GM12878 (cell line): Measurements from ENCODE around the gene UBE2E3. TPM values are rescaled to one million over a fixed set of nuclear protein-coding genes. Genes with fewer than 3 reads are reported as not detected.
A peak's percentile ranks its signal among the peaks of the same experiment; 100 is the strongest.

Experiments used
- ATAC-seq: fragments of 200-7000 bp; cut with Tn5 transposase; 3 replicates; pipeline ENCODE4 v1.9.1; 2020; ENCODE audit warnings: mild to moderate bottlenecking, moderate library complexity
- BruUV-seq: library from RNA; stranded (reverse); fragments of 400-500 nt; replicated peaks from 2 replicates; lab custom pipeline; 2021; lab: Mats Ljungman, UMichigan
- CTCF ChIA-PET: fragments of 300-600 bp; sonication (Branson Sonifier 250); formaldehyde crosslinking; extraction: SDS; loops from one replicate; lab custom pipeline; 2021; ENCODE audit warnings: inconsistent platforms; lab: Yijun Ruan, JAX
- POLR2A ChIA-PET: fragments of 350-600 bp; formaldehyde crosslinking; extraction: SDS; loops from one replicate; lab custom pipeline; 2021; ENCODE audit warnings: inconsistent platforms; lab: Charles Lee
- RAD21 ChIA-PET: fragments of 300-600 bp; sonication (Branson Sonifier 250); formaldehyde crosslinking; loops from one replicate; lab custom pipeline; 2023; ENCODE audit warnings: antibody characterized with exemption; ENCODE audit not compliant: unreplicated experiment; lab: Charles Lee
- SMC1A ChIA-PET: fragments of 300-600 bp; sonication (Branson Sonifier 250); formaldehyde crosslinking; loops from one replicate; lab custom pipeline; 2023; ENCODE audit not compliant: unreplicated experiment, uncharacterized antibody; lab: Charles Lee
- DNase-seq: peaks from one replicate; pipeline ENCODE4 v3.0.0-alpha.2; 2011; ENCODE audit warnings: low read depth, low spot score
- FAIRE-seq: peaks from 3 replicates; lab custom pipeline; 2011; peaks lifted over from hg19 to GRCh38; lab: Jason Lieb, UNC
- H2AFZ ChIP-seq: 2 replicates; pipeline ENCODE4 v1.6.0; 2011; ENCODE audit warnings: low read depth, low read length, control low read depth; ENCODE audit not compliant: control insufficient read depth
- H3K27ac ChIP-seq: 2 replicates; pipeline ENCODE4 v1.5.1; 2011; ENCODE audit warnings: control low read depth; ENCODE audit not compliant: control insufficient read depth, insufficient read depth
- H3K27me3 ChIP-seq, 2 experiments: replicated peaks in 1 of 2; 2 replicates each; pipeline versions ENCODE4 v1.6.0 to v1.6.1; 2011; ENCODE audit warnings: low read length in 1 of 2; ENCODE audit not compliant: control insufficient read depth in 2 of 2, insufficient read depth in 2 of 2
- H3K36me3 ChIP-seq, 2 experiments: 2 replicates each; pipeline ENCODE4 v1.5.1; 2011; ENCODE audit warnings: low read length in 1 of 2; ENCODE audit not compliant: control insufficient read depth in 2 of 2, insufficient read depth in 2 of 2
- H3K4me1 ChIP-seq: 2 replicates; pipeline ENCODE4 v1.6.1; 2011; ENCODE audit warnings: mild to moderate bottlenecking, low read length, moderate library complexity, mixed read lengths; ENCODE audit not compliant: control insufficient read depth, insufficient read depth
- H3K4me2 ChIP-seq: 2 replicates; pipeline ENCODE4 v1.6.0; 2011; ENCODE audit warnings: control low read depth; ENCODE audit not compliant: control insufficient read depth, insufficient read depth
- H3K4me3 ChIP-seq: fragments of 200-600 bp; sonication (generic); 2 replicates; pipeline ENCODE4 v1.5.1; 2016
- H3K79me2 ChIP-seq: 2 replicates; pipeline ENCODE4 v1.6.0; 2011; ENCODE audit warnings: low read length; ENCODE audit not compliant: control insufficient read depth, insufficient read depth
- H3K9ac ChIP-seq: 2 replicates; pipeline ENCODE4 v1.8.0; 2011; ENCODE audit warnings: low read length, control low read depth, mixed read lengths; ENCODE audit not compliant: control insufficient read depth, insufficient read depth
- H3K9me3 ChIP-seq: replicated peaks from 3 replicates; pipeline ENCODE4 v1.5.1; 2011; ENCODE audit warnings: mild to moderate bottlenecking, low read length; ENCODE audit not compliant: control insufficient read depth, insufficient read depth
- H4K20me1 ChIP-seq: 2 replicates; pipeline ENCODE4 v1.6.0; 2011; ENCODE audit not compliant: control insufficient read depth, insufficient read depth
- FOXM1 ChIP-seq: IDR thresholded peaks from 2 replicates; pipeline ENCODE4 v1.6.1; 2012; ENCODE audit warnings: low read depth, mild to moderate bottlenecking, inconsistent platforms, low read length, moderate library complexity
- IKZF1 ChIP-seq: fragments of 450-650 bp; conservative IDR thresholded peaks from 2 replicates; pipeline ENCODE4 v1.6.1; 2017; ENCODE audit warnings: antibody characterized with exemption, mild to moderate bottlenecking
- JUNB ChIP-seq: IDR thresholded peaks from 2 replicates; pipeline ENCODE4 v1.6.1; 2016; ENCODE audit warnings: antibody characterized with exemption, mild to moderate bottlenecking
- PAX8 ChIP-seq: fragments of 450-650 bp; IDR thresholded peaks from 2 replicates; pipeline ENCODE4 v1.6.1; 2017; ENCODE audit warnings: mild to moderate bottlenecking, moderate library complexity
- POLR2AphosphoS5 ChIP-seq: IDR thresholded peaks from 2 replicates; pipeline ENCODE4 v1.6.1; 2011; ENCODE audit warnings: mild to moderate bottlenecking, low read length, inconsistent platforms
- SREBF2 ChIP-seq: IDR thresholded peaks from 2 replicates; pipeline ENCODE4 v1.6.1; 2012; ENCODE audit warnings: mild to moderate bottlenecking, low read length
- TAF1 ChIP-seq: IDR thresholded peaks from 2 replicates; pipeline ENCODE4 v1.6.1; 2011; ENCODE audit warnings: mild to moderate bottlenecking, low read depth, low read length, borderline replicate concordance
- USF2 ChIP-seq: IDR thresholded peaks from 2 replicates; pipeline ENCODE4 v1.6.1; 2011; ENCODE audit warnings: low read depth, low read length, improper control_type of control experiment, borderline replicate concordance
- ZNF217 ChIP-seq: fragments of 450-650 bp; IDR thresholded peaks from 2 replicates; pipeline ENCODE4 v1.6.1; 2017; ENCODE audit warnings: antibody characterized with exemption, mild to moderate bottlenecking
- ZNF687 ChIP-seq: fragments of 450-650 bp; IDR thresholded peaks from 2 replicates; pipeline ENCODE4 v1.6.1; 2017; ENCODE audit warnings: mild to moderate bottlenecking, moderate library complexity
- ZZZ3 ChIP-seq: IDR thresholded peaks from 2 replicates; pipeline ENCODE4 v1.6.1; 2011; ENCODE audit warnings: low read depth; ENCODE audit not compliant: control insufficient read depth, insufficient read length
- WGBS: methylation state at CpG from one replicate; pipeline ENCODE4 v1.1.6; 2016; ENCODE audit warnings: low lambda C conversion rate; ENCODE audit not compliant: insufficient replicate concordance, insufficient coverage; ENCODE audit errors: missing lambda C conversion rate; 5-methylcytosine and 5-hydroxymethylcytosine counted together
- in situ Hi-C: fragments of 300-500 bp; cut with MboI; formaldehyde crosslinking; loops from 9 replicates; pipeline ENCODE4 v1.14.3; 2018; ENCODE audit warnings: mixed read lengths
- intact Hi-C: fragments of 100-400 bp; cut with micrococcal nuclease; formaldehyde crosslinking; loops from one replicate; pipeline ENCODE4 v1.14.2; 2022; ENCODE audit not compliant: unreplicated experiment
- polyA plus RNA-seq, 11 experiments: library from polyadenylated mRNA; depleted of rRNA in 4 of 11; unstranded in 6 of 11; stranded (reverse) in 5 of 11; fragments of >200 nt; fragmentation: Nextera tagmentation in 4 of 11; fragmentation: Illumina TruSeq in 1 of 11; extraction: Ambion mirVana in 4 of 11; extraction: Trizol in 1 of 11; gene quantifications; 1 replicate in 1 of 11; 2 replicates in 10 of 11; pipeline versions ENCODE4 v1.2.1 to v1.2.3, GENCODE V29; 2011 to 2016; ENCODE audit warnings: inconsistent platforms in 2 of 11, missing spikeins in 2 of 11, low read depth in 1 of 11
- total RNA-seq, 4 experiments: library from RNA; depleted of rRNA in 3 of 4; stranded (reverse); fragments of >200 nt in 3 of 4; fragmentation: Illumina TruSeq in 1 of 4; extraction: Trizol in 1 of 4; gene quantifications; 2 replicates each; pipeline versions ENCODE4 v1.2.1 to v1.2.3, GENCODE V29; 2013 to 2021
- TF ChIP-seq, protein P1 (sequence below): IDR thresholded peaks from 2 replicates; pipeline ENCODE4 v1.6.1; 2011; ENCODE audit warnings: mild to moderate bottlenecking, low read depth, low read length, moderate library complexity; ENCODE audit not compliant: insufficient replicate concordance
- TF ChIP-seq, protein P2 (sequence below): fragments of 450-650 bp; conservative IDR thresholded peaks from 2 replicates; pipeline ENCODE4 v1.6.1; 2017; ENCODE audit warnings: mild to moderate bottlenecking, moderate library complexity
- TF ChIP-seq, protein P3 (sequence below): IDR thresholded peaks from 2 replicates; pipeline ENCODE4 v1.6.1; 2012; ENCODE audit warnings: low read depth, low read length, improper control_type of control experiment

Gene UBE2E3
- total and polyA plus RNA-seq, 10 of the 15 experiments (the other 5 are each of a cell fraction or from before 2014, with no cell fraction given): 14.9 to 50.0 (median 26.2) TPM

GRCh38 chr2:181042706-181043105, 62.3 kb downstream of the UBE2E3 start (continued):
- no peak for TF ChIP-seq USF2
- no peak for TF ChIP-seq POLR2AphosphoS5
- no peak for TF ChIP-seq SREBF2
- no peak for TF ChIP-seq ZZZ3
- TF ChIP-seq FOXM1: no peak

- Histone ChIP-seq H4K20me1 (no peaks in the 10 kb centered on the region), H3K9me3 (no peaks in the 10 kb centered on the region), H3K4me3 (no peak overlapping the region), H3K4me2 (no peak overlapping the region), H3K9ac (no peak overlapping the region), H3K27me3 (no peaks in the 10 kb centered on the region), H3K36me3 (no peaks in the 10 kb centered on the region), H2AFZ (no peak overlapping the region), H3K27ac (no peak overlapping the region), H3K79me2 (no peaks in the 10 kb centered on the region), H3K4me1 (no peaks in the 10 kb centered on the region; the same call in 1 of the 2 replicates)
- in situ Hi-C loops (no loop called here), intact Hi-C loops (no loop called here)
- DNase-seq (no peak), FAIRE-seq (no peak), ATAC-seq (peak; percentile 41)
- RAD21 ChIA-PET: no interaction called here
- SMC1A ChIA-PET: interaction anchor here (0.9 to 1.3 kb wide), 2 partner anchors 55 to 73 kb away, joined by 3 read pairs; no protein-coding TSS in a partner anchor
- WGBS: 56% methylated on average over 1 of the region's 1 CpG
- CTCF ChIA-PET: interaction anchor here (0.7 to 6.0 kb wide), 4 partner anchors 10 to 63 kb away, joined by 3 to 43 read pairs (median 6); no protein-coding TSS in a partner anchor
- POLR2A ChIA-PET: no interaction called here
- no TSS peak for BruUV-seq
- TF ChIP-seq TAF1 (no peak), PAX8 (no peak), ZNF217 (no peak), ZNF687 (no peak), JUNB (no peak), FOXM1 (no peak), IKZF1 (no peak)
- TF ChIP-seq, protein P1, sequence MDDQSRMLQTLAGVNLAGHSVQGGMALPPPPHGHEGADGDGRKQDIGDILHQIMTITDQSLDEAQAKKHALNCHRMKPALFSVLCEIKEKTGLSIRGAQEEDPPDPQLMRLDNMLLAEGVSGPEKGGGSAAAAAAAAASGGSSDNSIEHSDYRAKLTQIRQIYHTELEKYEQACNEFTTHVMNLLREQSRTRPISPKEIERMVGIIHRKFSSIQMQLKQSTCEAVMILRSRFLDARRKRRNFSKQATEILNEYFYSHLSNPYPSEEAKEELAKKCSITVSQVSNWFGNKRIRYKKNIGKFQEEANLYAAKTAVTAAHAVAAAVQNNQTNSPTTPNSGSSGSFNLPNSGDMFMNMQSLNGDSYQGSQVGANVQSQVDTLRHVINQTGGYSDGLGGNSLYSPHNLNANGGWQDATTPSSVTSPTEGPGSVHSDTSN: no peak
- TF ChIP-seq, protein P2, sequence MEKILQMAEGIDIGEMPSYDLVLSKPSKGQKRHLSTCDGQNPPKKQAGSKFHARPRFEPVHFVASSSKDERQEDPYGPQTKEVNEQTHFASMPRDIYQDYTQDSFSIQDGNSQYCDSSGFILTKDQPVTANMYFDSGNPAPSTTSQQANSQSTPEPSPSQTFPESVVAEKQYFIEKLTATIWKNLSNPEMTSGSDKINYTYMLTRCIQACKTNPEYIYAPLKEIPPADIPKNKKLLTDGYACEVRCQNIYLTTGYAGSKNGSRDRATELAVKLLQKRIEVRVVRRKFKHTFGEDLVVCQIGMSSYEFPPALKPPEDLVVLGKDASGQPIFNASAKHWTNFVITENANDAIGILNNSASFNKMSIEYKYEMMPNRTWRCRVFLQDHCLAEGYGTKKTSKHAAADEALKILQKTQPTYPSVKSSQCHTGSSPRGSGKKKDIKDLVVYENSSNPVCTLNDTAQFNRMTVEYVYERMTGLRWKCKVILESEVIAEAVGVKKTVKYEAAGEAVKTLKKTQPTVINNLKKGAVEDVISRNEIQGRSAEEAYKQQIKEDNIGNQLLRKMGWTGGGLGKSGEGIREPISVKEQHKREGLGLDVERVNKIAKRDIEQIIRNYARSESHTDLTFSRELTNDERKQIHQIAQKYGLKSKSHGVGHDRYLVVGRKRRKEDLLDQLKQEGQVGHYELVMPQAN: no peak
- TF ChIP-seq, protein P3, sequence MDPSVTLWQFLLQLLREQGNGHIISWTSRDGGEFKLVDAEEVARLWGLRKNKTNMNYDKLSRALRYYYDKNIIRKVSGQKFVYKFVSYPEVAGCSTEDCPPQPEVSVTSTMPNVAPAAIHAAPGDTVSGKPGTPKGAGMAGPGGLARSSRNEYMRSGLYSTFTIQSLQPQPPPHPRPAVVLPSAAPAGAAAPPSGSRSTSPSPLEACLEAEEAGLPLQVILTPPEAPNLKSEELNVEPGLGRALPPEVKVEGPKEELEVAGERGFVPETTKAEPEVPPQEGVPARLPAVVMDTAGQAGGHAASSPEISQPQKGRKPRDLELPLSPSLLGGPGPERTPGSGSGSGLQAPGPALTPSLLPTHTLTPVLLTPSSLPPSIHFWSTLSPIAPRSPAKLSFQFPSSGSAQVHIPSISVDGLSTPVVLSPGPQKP: no peak
These were observed 66.4 kb downstream of the UBE2E3 start for GRCh38 chr2:181046833-181047232.
